PC-9 (cell line): ENCODE data around the gene NSL1.

ENCODE experiments used
- CTCF ChIP-seq: fragments of 200-600 bp; sonication (generic); conservative IDR thresholded peaks from 2 replicates; pipeline ENCODE4 v1.6.1; 2017; ENCODE audit warnings: mixed run types, antibody characterized with exemption, mild to moderate bottlenecking, moderate library complexity
- EZH2 ChIP-seq: fragments of 200-600 bp; sonication (generic); IDR thresholded peaks from 2 replicates; pipeline ENCODE4 v1.8.0; 2017; ENCODE audit warnings: antibody characterized with exemption, low read depth

- TF ChIP-seq CTCF (no peak), EZH2 (no peak)
Observed at GRCh38 chr1:212692774-212693644, 98.6 kb downstream of the NSL1 start.
